ENCODE results near the gene TEPSIN.

GRCh38 chr17:81189670-81190530, 49.0 kb downstream of the TEPSIN start:
- TF ChIP-seq, protein P1, sequence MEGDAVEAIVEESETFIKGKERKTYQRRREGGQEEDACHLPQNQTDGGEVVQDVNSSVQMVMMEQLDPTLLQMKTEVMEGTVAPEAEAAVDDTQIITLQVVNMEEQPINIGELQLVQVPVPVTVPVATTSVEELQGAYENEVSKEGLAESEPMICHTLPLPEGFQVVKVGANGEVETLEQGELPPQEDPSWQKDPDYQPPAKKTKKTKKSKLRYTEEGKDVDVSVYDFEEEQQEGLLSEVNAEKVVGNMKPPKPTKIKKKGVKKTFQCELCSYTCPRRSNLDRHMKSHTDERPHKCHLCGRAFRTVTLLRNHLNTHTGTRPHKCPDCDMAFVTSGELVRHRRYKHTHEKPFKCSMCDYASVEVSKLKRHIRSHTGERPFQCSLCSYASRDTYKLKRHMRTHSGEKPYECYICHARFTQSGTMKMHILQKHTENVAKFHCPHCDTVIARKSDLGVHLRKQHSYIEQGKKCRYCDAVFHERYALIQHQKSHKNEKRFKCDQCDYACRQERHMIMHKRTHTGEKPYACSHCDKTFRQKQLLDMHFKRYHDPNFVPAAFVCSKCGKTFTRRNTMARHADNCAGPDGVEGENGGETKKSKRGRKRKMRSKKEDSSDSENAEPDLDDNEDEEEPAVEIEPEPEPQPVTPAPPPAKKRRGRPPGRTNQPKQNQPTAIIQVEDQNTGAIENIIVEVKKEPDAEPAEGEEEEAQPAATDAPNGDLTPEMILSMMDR (IDR thresholded peaks at IDR 0.05) = no peak
- no peak for TF ChIP-seq POLR2A (IDR thresholded peaks at IDR 0.05)
